Hematopoietic multipotent progenitor cell treated with erythropoietin and hydrocortisone succinate and interleukin-3 and kit ligand, for 6 days (in vitro differentiated cells): ENCODE data around the gene SHANK1.
A peak's percentile ranks its signal among the peaks of the same experiment; 100 is the strongest.
"Not testable (repeated sequence)": the region's sequence is repeated elsewhere in the genome, so short reads cannot be mapped to it uniquely, and the experiment has no call there.

Experiments
- DNase-seq: peaks from one replicate; pipeline ENCODE4 v3.0.0-alpha.2; 2015

SHANK1 gene

GRCh38 chr19:50719566-50719965 lies at the start of gene SHANK1:
Gene SHANK1 (minus strand): TSS chr19:50719802. CDS start chr19:50716919, 2,883 bp downstream.
- peak; percentile 34 for DNase-seq

DNA sequence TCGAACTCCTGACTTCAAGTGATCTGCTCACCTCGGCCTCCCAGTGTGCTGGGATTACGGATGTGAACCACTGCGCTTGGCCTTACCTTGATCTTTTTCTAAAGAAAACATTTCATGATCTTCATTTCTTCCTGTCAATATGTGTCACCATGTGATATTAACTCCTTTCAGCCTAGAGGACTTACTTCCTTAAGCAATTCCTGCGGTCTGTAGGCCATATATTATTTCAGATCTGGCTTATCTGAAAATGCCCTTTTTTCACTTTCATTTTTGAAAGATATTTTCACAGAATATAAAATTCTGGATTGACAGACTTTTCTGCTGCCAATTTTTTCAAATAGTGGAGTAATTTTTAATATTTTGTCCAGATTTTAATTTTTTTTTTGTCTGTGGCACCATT lies 48.7 kb upstream of the SHANK1 start:
- DNase-seq = peak; percentile 32

DNA sequence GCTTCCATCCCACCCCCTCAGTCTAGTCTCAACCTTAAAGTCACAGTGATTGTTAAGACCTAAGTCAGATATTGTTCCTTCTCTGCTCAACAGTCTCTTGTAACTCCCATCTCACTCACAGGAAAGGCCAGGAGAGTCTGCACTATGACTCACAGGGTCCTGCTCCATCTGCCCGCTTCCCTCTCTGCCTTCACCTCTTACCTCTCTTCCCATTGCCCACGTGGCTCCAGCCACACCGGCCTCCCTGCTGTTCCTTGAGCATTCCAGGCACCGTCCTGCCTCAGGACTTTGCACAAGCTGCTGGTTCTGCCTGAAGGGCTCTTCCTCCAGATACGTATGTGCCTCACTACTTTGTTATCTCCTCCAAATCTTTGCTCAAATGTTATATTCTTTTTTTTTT lies 47.7 kb upstream of the SHANK1 start:
- not testable (repeated sequence) for DNase-seq

GRCh38 chr19:50766746-50767145 lies 47.1 kb upstream of the SHANK1 start:
- not testable (repeated sequence) for DNase-seq

DNA sequence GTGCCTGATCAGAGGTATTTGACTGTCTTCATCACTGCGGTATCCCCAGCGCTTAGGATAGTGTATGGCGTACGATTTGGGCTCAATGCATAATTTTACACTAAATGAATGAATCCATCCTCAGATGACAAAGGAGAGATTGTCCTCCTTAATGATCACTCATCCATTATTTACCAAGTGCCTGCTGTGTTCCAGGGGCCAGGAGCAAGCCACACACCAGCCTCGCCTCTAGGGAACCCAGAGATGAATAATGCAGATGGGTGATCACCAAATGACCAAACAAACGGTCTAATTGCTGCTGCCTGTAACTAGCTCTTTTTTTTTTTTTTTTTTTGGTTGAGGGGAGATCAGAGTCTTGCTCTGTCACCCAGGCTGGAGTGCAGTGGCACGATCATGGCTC lies 44.8 kb upstream of the SHANK1 start:
- DNase-seq = no peak

GRCh38 chr19:50763521-50763920 lies 43.9 kb upstream of the SHANK1 start:
- DNase-seq = not testable (repeated sequence)

DNA sequence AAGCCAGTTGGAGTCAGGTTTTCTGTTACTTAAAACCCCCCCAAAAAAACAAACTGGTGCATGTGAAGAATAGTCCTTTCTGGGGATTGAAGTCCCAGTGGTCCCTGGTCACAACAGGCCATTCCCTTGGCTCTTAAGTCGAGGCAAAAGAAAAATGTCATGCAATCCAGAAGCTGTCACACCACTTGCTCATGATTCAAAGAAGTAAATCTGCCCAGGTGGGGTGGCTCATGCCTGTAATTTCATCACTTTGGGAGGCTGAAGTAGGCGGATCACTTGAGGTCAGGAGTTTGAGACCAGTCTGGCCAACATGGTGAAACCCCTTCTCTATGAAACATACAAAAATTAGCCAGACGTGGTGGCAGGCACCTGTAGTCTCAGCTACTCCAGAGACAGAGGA lies 41.9 kb upstream of the SHANK1 start:
- DNase-seq = not testable (repeated sequence)

DNA sequence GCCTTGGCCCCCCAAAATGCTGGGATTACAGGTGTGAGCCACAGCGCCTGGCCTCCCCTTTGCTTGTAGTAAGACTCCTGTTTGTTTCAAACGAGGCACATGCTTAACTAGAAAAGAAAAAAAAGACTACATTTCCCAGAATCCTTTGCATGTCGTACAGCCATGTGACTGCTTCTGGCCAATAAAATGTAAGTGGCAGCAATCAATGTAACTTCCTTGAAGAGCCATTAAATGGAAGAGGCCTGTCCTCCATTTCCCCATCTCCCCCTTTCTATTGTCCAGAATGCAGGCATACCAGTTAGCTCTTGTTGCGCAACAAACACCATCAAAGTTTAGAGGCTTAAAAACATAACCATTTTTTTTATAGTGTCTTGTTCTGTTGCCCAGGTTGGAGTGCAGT lies 40.3 kb upstream of the SHANK1 start:
- peak; percentile 69 for DNase-seq

DNA sequence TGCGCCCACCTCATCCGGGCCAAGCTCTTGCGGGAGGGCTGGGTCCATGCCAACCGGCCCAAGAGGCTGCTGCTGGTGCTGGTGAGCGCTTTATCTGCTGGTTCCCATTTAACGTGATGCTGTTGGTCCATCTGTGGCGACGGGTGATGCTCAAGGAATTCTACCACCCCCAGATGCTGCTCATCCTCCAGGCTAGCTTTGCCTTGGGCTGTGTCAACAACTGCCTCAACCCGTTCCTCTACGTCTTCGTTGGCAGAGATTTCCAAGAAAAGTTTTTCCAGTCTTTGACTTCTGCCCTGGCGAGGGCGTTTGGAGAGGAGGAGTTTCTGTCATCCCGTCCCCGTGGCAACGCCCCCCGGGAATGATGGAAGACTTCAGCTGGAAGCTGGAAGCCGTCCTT lies 39.5 kb upstream of the SHANK1 start:
- DNase-seq = not testable (repeated sequence)

GRCh38 chr19:50757624-50758023 lies 38.0 kb upstream of the SHANK1 start:
- not testable (repeated sequence) for DNase-seq

DNA sequence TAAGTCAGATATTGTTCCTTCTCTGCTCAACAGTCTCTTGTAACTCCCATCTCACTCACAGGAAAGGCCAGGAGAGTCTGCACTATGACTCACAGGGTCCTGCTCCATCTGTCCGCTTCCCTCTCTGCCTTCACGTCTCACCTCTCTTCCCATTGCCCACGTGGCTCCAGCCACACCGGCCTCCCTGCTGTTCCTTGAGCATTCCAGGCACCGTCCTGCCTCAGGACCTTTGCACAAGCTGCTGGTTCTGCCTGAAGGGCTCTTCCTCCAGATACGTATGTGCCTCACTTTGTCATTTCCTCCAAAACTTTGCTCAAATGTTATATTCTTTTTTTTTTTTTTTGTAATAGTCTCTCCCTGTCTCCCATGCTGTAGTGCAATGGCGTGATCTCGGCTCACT lies 36.6 kb upstream of the SHANK1 start:
- DNase-seq = not testable (repeated sequence)

DNA sequence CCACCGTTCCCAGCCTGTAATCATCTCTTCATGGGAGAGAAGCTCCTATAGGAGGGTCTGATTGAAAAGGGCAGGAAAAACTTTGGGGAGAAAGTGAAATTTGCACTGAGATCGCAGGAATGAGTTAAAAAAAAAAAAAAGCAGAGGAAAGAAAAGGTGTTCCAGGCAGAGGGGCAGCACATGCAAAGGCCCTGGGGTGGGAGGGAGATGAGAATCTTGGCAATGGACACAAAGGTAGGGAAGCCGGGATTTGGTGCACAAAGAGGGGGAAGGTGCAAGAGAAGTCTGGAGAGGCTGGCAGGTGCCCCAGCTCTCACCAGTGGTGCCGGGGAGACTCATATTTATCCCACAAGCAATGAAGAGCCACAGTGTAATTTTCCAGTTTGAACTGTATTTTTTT lies 34.3 kb upstream of the SHANK1 start:
- DNase-seq = no peak

GRCh38 chr19:50750010-50750409 lies 30.4 kb upstream of the SHANK1 start:
- no peak for DNase-seq

DNA sequence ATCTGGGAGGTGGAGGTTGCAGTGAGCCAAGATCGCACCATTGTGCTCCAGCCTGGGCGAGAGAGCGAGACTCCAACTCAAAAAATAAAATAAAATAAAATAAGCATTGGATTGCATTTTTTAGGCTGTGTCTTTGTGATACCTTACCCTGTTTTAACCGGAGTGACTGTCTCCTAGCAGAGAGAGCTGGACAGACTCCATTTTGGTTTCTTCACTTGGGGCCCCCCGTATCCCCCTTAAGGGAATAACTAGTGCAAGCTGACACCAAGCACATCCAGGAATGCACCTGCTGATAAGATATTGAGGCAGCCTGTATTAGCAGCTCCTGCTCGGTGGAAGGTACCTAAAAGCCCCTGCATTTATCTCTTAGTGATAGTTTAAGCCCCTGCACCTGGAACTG lies 29.9 kb upstream of the SHANK1 start:
- DNase-seq = no peak

DNA sequence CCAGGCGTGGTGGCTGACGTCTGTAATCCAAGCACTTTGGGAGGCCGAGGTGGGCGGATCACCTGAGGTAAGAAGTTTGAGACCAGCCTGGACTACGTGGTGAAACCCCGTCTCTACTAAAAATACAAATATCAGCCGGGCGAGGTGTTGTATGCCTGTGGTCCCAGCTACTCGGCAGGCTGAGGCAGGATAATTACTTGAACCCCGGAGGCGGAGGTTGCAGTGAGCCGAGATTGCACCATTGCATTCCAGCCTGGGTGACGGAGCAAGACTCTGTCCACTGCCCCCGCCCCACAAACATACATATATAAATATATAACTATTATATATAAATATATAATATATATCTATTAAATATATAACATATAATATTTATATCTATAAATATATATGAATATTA lies 27.5 kb upstream of the SHANK1 start:
- DNase-seq = not testable (repeated sequence)

GRCh38 chr19:50745221-50745620 lies 25.6 kb upstream of the SHANK1 start:
- no peak for DNase-seq

- DNase-seq = no peak
Observed at GRCh38 chr19:50743537-50743936, 23.9 kb upstream of the SHANK1 start.

DNA sequence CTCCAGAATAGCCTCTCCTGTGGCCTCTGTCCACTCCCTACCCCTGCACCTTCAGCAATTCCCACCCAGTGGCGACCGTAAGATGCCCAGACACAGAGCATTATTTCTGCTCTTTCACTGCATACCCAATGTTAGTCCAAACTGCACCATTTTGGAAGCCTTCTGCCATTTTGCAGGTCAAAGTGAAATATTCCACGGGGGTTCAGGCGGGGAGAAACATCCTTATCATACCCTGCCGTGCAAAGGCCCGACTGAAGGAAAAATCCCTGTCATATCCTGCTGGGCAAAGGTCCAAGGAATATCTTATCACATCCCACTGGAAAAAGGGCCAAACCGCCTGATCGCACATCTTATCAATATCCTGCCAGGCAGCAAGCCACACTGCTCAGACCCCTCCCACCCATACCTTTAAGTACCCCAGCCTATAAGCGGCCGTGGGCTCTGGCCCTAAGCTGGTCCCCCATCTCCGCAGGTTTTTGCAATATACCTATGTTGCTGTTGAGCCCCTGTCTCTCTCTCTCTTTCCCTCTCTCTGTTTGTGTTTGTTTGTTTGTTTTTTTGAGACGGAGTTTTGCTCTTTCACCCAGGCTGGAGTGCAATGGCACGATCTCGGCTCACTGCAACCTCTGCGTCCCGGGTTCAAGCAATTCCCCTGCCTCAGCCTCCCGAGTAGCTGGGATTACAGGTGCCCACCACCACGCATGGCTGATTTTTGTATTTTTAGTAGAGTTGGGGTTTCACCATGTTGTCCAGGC lies 21.8 kb upstream of the SHANK1 start:
- peak; percentile 40 for DNase-seq

DNA sequence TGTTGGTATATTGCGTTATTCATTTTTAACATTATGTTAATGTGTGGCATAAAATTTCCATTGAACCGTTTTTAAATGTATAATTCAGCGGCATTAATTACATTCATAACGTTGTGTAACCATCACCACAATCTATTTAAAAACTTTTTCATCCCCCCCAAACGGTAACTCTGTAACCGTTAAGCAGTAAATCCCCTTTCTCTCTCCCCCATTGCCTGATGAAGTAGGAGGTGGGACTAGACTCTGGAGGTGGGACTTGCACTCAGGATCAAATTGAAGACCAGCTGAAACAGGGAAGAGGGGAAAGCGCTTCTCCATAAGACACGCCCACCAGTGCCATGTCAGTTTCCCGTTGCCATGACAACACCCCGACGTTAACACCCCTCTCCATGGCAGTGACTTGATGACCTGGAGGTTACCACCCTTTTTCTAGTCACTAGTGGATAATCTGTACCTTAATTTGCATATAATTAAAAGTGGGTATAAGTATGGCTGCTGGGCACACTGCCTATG lies 20.4 kb upstream of the SHANK1 start:
- peak; percentile 39 for DNase-seq

- DNase-seq = no peak
Observed at GRCh38 chr19:50739132-50739913, 19.7 kb upstream of the SHANK1 start.

DNA sequence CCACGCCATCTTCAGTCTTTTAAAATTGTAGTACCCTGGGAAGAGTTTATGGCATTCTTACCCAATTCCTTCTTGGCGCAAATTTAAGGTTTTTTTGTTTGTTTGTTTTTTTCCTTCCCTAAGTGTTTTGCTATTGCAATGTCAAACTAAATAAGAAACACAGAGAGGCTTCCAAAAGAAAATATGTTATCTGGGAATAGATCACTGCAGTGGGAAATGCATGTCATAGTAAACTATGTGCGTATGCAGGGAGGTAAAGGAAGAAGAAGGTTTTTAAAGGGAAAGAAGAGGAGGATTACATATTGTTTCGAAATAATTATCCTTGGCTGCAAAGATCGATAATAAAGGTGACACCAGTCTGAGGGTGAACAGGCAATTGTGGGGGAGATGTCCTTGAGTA lies 16.7 kb upstream of the SHANK1 start:
- DNase-seq = no peak

- DNase-seq = no peak
Observed at GRCh38 chr19:50735869-50736268, 16.3 kb upstream of the SHANK1 start.

DNA sequence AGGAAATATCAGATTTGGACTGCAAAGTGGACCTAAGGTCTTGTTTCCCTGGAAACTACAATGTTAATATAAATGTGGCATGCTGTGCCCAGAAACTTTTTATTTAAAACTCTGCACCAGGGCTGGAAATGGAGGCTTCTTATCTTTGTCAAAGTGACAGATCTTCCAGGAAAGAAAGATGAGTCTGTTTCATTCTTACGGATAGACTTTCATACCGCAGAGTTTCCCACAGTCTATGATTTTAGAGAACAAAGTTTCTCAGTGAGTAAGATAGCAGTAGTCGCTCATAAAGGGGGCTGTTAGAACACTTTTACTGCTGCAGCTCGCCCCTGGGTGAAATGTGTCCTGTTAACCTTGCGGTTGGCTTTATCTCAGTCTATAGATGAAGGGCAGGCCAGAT lies 10.3 kb upstream of the SHANK1 start:
- DNase-seq = no peak
